ENCODE data around the gene AR. TPM values are rescaled to one million over a fixed set of nuclear protein-coding genes. Genes with fewer than 3 reads are reported as not detected.
"Not testable (repeated sequence)": the region's sequence is repeated elsewhere in the genome, so short reads cannot be mapped to it uniquely, and the experiment has no call there.

The AR gene
- total RNA-seq, 2 experiments from 2014 or later, result not detected

DNA sequence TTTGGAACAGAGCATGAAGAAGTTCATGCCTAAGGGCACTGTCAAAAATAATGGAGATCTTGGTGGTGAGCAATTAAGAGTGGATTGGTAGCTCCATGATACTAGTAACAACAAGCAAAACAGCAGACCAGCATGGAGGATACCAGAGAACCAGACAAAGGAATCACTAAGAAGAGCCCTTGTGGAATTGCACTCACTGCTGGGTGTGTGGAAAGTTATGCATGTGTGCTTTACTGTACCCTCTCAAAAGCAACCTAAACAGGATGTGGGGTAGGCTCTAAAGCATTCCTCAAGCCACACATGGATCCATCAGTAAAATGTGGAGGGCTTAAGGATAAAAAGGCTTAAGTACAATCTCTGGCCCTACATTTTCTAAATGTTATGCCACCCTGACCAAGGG is 69.5 kb downstream of the AR start:
- Mint-ChIP-seq H3K36me3 (ENCODE audit: low read depth) (no peaks in the 10 kb centered on the region), H3K4me1 (ENCODE audit: low read depth) (no peaks in the 10 kb centered on the region), H3K27ac (no peak overlapping the region), H3K9me3 (ENCODE audit: insufficient read depth) (peaks cover 4% of the 10 kb centered on the region), H3K4me3 (no peak overlapping the region), H3K27me3 (ENCODE audit: low read depth) (no peaks in the 10 kb centered on the region)
- ATAC-seq, result no peak
- ChIA-PET CTCF (no interaction called here), POLR2A (no interaction called here)
- DNase-seq, result no peak

DNA sequence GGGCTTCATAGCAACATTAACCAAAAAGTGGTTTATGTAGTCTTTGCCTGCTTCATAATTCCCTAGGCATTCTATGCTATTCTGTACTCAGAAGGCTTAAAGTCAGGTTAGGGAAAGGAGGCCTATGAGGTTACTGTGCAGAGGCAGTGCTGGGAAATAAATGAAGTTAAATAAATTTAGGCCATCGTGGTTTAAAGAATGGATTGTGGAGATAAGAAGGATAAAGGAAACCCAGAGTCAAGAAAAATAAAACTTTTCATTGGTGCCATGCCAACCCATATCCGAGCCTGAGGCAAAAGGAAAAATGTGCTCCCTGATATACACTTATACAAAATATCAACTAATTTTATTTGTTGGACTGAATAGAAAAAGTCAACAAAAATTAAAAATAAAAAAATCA is 70.2 kb downstream of the AR start:
- CTCF ChIA-PET, result no interaction called here
- H3K4me1 Mint-ChIP-seq (ENCODE audit: low read depth), result no peaks in the 10 kb centered on the region
- POLR2A ChIA-PET, result no interaction called here

DNA sequence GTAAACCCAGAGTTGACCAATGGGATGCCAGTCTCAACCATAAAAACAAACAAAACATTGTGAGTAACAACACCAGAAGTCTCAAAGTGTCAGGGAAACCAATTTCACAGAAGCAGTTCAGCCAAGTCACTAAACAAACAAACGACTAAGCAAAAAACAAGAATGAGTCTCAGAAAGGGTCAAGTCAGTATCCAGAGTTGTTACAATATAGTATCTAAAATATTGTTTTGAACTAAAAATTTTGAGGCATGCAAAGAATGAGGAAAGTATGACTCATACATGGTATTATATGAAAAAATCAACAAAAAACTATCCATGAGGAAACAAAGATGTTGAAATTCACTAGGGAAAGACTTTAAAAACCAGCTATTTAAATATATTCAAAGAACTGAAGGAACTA is 70.6 kb downstream of the AR start:
- no peaks in the 10 kb centered on the region for H3K4me1 Mint-ChIP-seq (ENCODE audit: low read depth)
- H3K36me3 Mint-ChIP-seq (ENCODE audit: low read depth), result no peaks in the 10 kb centered on the region
- POLR2A ChIA-PET, result no interaction called here

More for the DNA sequence above, 70.2 kb downstream of the AR start:
- Mint-ChIP-seq H3K36me3 (ENCODE audit: low read depth) (no peaks in the 10 kb centered on the region), H3K27me3 (ENCODE audit: low read depth) (no peaks in the 10 kb centered on the region), H3K27ac (no peak overlapping the region), H3K4me3 (no peak overlapping the region), H3K9me3 (ENCODE audit: insufficient read depth) (peaks cover 4% of the 10 kb centered on the region)
- ATAC-seq (no peak), DNase-seq (no peak)

DNA sequence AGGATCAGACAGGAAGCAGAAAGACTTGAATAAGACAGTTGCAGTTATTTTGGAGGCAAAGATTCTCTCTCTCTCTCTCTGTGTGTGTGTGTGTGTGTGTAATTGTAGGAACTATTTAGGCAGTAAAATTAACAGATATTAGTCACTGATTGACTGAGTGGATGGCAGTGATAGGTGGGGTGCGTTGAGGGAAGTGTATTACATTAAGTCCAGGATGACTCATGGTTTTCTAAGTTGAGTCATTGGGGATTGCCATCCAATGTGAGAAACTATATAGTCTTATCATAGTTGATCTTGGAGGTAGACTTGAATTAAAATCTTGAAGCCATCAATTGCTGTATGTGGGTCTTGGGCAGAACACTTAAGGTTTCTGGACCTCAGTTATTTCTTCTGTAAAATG is 75.4 kb downstream of the AR start:
- ATAC-seq (no peak), DNase-seq (no peak)
- ChIA-PET POLR2A (no interaction called here), CTCF (no interaction called here)
- Mint-ChIP-seq H3K4me1 (ENCODE audit: low read depth) (no peaks in the 10 kb centered on the region), H3K27ac (no peak overlapping the region), H3K4me3 (no peak overlapping the region), H3K27me3 (ENCODE audit: low read depth) (no peaks in the 10 kb centered on the region), H3K36me3 (ENCODE audit: low read depth) (no peaks in the 10 kb centered on the region), H3K9me3 (ENCODE audit: insufficient read depth) (peaks cover 4% of the 10 kb centered on the region)

More for the DNA sequence above, 70.6 kb downstream of the AR start:
- H3K4me3 Mint-ChIP-seq, result no peak overlapping the region
- no peak overlapping the region for H3K27ac Mint-ChIP-seq
- CTCF ChIA-PET, result no interaction called here
- ATAC-seq, result no peak
- DNase-seq, result no peak
- H3K9me3 Mint-ChIP-seq (ENCODE audit: insufficient read depth), result peaks cover 4% of the 10 kb centered on the region
- H3K27me3 Mint-ChIP-seq (ENCODE audit: low read depth), result no peaks in the 10 kb centered on the region

DNA sequence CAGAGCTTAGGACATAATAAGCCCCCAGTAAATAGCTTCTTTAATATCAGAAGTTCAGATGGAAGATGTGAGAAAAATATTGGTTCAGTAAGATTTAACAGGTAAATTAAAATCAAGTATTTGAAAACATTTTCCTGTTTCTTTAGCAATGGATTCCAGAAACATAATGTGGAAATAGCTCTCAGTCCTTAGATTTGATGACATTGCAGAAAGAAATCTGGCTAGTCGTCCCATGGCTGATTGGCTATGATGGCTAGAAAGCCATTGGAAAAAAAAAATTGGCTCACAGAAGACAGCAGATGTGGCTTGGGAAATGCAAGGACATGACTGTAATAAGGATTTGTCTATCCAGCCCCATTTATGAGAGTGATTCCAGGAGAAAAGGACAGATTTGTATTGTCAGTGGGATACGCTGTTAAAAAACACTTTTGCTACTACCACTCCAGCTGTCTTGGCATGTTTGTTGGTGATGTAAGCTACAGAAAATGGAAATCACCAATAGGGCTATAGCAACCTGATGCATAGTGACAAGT is 78.3 kb downstream of the AR start:
- POLR2A ChIA-PET, result no interaction called here
- H3K27me3 Mint-ChIP-seq (ENCODE audit: low read depth), result no peaks in the 10 kb centered on the region
- H3K4me1 Mint-ChIP-seq (ENCODE audit: low read depth), result no peaks in the 10 kb centered on the region

DNA sequence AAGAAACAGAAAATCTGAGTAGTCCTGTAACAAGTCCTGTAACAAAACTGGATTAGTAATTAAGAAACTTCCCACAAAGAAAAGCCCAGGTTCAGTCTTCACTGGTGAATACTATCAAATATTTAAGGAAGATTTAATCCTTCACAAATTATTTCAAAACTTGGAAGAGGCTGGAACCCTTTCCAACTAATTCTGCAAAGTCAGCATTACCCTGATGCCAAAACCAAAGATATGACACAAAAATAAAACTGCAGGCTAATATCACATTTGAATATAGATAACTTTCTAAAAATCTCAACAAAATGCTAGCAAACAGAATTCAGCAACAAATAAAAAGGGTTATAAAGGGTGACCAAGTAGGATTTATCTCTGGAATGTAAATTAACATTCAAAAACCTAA is 80.5 kb downstream of the AR start:
- H3K4me1 Mint-ChIP-seq (ENCODE audit: low read depth), result no peaks in the 10 kb centered on the region
- no peak overlapping the region for H3K4me3 Mint-ChIP-seq
- H3K36me3 Mint-ChIP-seq (ENCODE audit: low read depth), result no peaks in the 10 kb centered on the region
- ChIA-PET CTCF (no interaction called here), POLR2A (no interaction called here)
- ATAC-seq, result no peak
- no peak for DNase-seq
- H3K27me3 Mint-ChIP-seq (ENCODE audit: low read depth), result no peaks in the 10 kb centered on the region
- H3K9me3 Mint-ChIP-seq (ENCODE audit: insufficient read depth), result no peaks in the 10 kb centered on the region
- H3K27ac Mint-ChIP-seq, result no peak overlapping the region

More for the DNA sequence above, 78.3 kb downstream of the AR start:
- H3K4me3 Mint-ChIP-seq, result no peak overlapping the region
- no peak for ATAC-seq
- DNase-seq, result no peak
- peaks cover 4% of the 10 kb centered on the region for H3K9me3 Mint-ChIP-seq (ENCODE audit: insufficient read depth)
- H3K27ac Mint-ChIP-seq, result no peak overlapping the region
- H3K36me3 Mint-ChIP-seq (ENCODE audit: low read depth), result no peaks in the 10 kb centered on the region
- CTCF ChIA-PET, result no interaction called here

DNA sequence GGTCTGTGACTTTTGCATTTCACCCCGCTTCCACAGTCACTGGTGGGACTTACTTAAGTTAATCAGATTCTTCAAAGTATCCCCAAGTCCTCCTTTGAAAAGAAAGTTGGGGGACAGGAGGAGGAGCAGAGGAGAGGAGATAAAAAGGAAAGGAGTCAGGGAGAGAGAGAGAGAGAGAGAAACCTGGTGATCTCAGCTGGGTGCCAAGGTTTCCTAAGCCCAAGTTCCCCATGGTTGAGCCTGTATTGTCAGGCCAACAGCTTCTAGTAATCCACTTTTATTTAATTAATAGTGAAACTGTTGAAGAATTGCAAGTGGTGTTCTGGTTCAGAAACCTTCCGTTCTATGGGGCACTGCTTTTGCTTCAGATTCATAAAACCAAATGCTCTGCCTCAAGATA is 91.6 kb downstream of the AR start:
- no peaks in the 10 kb centered on the region for H3K9me3 Mint-ChIP-seq (ENCODE audit: insufficient read depth)

DNA sequence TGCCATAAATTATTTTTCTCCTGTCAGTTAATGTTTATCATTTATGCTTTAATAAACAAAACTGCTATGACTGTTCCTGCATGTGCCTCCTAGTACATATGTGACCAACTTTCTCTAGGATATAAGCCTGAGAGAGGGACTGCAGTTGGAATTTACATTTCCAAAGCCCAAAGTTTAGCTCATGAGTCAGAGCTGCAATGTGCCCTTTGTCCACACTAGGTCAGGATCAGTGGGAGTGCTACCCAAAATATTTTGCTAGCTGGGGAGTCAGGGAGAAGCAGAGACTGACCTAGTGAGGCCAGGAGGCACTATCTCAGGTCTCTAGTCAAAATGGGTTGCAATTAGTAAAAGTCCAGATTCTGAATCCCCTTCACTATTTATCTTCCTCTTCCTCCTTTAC is 92.7 kb downstream of the AR start:
- Mint-ChIP-seq H3K27me3 (ENCODE audit: low read depth) (no peaks in the 10 kb centered on the region), H3K27ac (no peak overlapping the region), H3K4me1 (ENCODE audit: low read depth) (no peaks in the 10 kb centered on the region), H3K36me3 (ENCODE audit: low read depth) (no peaks in the 10 kb centered on the region), H3K9me3 (ENCODE audit: insufficient read depth) (no peaks in the 10 kb centered on the region), H3K4me3 (no peak overlapping the region)
- ChIA-PET CTCF (no interaction called here), POLR2A (no interaction called here)
- DNase-seq (no peak), ATAC-seq (no peak)

More for the DNA sequence above, 91.6 kb downstream of the AR start:
- ChIA-PET CTCF (no interaction called here), POLR2A (no interaction called here)
- Mint-ChIP-seq H3K27me3 (ENCODE audit: low read depth) (no peaks in the 10 kb centered on the region), H3K4me1 (ENCODE audit: low read depth) (no peaks in the 10 kb centered on the region), H3K36me3 (ENCODE audit: low read depth) (no peaks in the 10 kb centered on the region), H3K27ac (no peak overlapping the region), H3K4me3 (no peak overlapping the region)
- DNase-seq (no peak), ATAC-seq (no peak)

DNA sequence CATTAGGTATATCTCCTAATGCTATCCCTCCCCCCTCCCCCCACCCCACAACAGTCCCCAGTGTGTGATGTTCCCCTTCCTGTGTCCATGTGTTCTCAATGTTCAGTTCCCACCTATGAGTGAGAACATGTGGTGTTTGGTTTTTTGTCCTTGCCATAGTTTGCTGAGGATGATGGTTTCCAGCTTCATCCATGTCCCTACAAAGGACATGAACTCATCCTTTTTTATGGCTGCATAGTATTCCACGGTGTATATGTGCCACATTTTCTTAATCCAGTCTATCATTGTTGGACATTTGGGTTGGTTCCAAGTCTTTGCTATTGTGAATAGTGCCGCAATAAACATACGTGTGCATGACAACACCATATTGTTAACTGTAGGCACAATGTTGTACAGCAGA is 93.5 kb downstream of the AR start:
- H3K27me3 Mint-ChIP-seq (ENCODE audit: low read depth); H3K4me1 Mint-ChIP-seq (ENCODE audit: low read depth); POLR2A ChIA-PET; H3K36me3 Mint-ChIP-seq (ENCODE audit: low read depth); H3K4me3 Mint-ChIP-seq; ATAC-seq; H3K9me3 Mint-ChIP-seq (ENCODE audit: insufficient read depth); DNase-seq; H3K27ac Mint-ChIP-seq; CTCF ChIA-PET: not testable (repeated sequence)

DNA sequence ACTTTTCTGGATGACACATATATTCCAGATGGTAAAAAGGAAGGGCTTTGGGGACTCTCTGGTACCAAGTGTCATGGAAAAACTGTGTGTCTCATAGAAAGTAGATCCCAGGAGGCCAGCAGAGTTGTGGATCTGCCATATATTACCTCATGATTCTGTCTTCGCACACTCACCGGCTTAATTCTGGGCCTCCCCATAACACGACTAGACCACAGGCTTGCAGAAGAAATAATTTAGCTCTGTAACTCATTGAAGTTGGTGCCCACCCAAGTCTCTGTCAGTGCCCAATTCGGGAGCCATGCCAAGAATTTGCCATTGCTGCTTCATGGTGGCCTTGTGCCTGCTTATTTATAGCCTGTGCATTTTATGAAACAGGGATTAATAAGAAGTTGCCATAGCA is 104.5 kb downstream of the AR start:
- Mint-ChIP-seq H3K9me3 (ENCODE audit: insufficient read depth) (no peaks in the 10 kb centered on the region), H3K27me3 (ENCODE audit: low read depth) (no peaks in the 10 kb centered on the region), H3K36me3 (ENCODE audit: low read depth) (no peaks in the 10 kb centered on the region), H3K4me3 (no peak overlapping the region), H3K27ac (no peak overlapping the region), H3K4me1 (ENCODE audit: low read depth) (no peaks in the 10 kb centered on the region)
- DNase-seq, result no peak
- POLR2A ChIA-PET, result no interaction called here
- ATAC-seq, result no peak
- CTCF ChIA-PET, result no interaction called here

DNA sequence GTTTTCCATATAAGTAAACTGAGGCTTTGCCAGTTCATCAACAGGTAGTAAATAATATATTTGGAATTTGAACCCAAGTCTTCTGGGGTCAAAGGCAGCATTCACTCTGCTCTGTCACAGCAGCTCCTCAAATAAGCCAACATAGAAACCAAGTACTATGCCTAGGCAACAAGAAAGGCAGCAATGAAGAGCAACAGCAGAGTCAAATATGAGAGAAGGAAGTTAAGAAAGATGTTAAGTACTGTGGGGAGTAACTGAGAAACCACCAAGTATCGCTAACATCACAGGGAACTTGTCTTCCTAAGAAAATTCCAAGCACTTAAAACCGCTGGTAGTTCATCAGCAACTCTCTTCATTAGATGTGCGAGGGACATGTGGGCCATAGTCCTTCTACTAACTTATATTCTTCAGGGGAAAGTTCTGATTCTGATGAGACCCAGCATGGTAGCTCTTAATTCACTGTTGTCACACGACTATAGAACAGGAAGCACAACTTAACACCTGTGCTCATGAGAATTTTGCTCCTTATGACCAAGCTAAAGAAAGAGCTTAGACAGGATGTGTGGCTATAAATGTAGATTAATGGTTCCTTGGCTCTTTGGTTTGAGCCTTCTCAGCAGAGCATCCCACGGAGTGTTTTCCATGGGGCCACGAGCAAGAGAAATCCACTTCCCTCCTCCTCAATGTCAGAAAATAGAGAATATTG is 107.8 kb downstream of the AR start:
- H3K4me3 Mint-ChIP-seq, result no peak overlapping the region
- no peaks in the 10 kb centered on the region for H3K36me3 Mint-ChIP-seq (ENCODE audit: low read depth)
- POLR2A ChIA-PET, result no interaction called here
- H3K27ac Mint-ChIP-seq, result no peak overlapping the region
- ATAC-seq (no peak), DNase-seq (no peak)
- H3K4me1 Mint-ChIP-seq (ENCODE audit: low read depth), result no peaks in the 10 kb centered on the region
- CTCF ChIA-PET, result no interaction called here
- no peaks in the 10 kb centered on the region for H3K9me3 Mint-ChIP-seq (ENCODE audit: insufficient read depth)
- no peaks in the 10 kb centered on the region for H3K27me3 Mint-ChIP-seq (ENCODE audit: low read depth)

DNA sequence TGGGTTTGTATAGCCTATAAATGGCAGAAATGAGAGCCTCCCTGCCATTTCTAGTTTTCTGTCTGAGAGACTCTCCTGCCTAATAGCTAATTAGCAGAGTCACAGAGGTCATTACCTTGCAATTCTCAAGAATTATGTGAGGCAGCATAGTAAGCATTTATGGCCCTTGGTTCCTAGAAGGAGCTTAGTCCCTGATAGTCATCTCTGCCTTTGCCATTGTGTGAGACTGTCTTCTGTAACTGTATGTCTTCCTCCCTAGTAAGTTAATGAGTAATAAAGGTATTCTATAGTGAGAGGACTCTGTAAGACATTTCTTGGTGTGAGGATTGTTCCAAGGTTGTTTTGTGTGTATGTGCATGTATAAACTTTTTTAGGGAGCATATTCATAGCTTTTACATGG is 108.7 kb downstream of the AR start:
- no peaks in the 10 kb centered on the region for H3K27me3 Mint-ChIP-seq (ENCODE audit: low read depth)
- CTCF ChIA-PET, result no interaction called here
- POLR2A ChIA-PET, result no interaction called here
- H3K4me1 Mint-ChIP-seq (ENCODE audit: low read depth), result no peaks in the 10 kb centered on the region
- ATAC-seq (no peak), DNase-seq (no peak)
- H3K9me3 Mint-ChIP-seq (ENCODE audit: insufficient read depth), result no peaks in the 10 kb centered on the region
- H3K4me3 Mint-ChIP-seq, result no peak overlapping the region
- H3K27ac Mint-ChIP-seq, result no peak overlapping the region
- H3K36me3 Mint-ChIP-seq (ENCODE audit: low read depth), result no peaks in the 10 kb centered on the region

DNA sequence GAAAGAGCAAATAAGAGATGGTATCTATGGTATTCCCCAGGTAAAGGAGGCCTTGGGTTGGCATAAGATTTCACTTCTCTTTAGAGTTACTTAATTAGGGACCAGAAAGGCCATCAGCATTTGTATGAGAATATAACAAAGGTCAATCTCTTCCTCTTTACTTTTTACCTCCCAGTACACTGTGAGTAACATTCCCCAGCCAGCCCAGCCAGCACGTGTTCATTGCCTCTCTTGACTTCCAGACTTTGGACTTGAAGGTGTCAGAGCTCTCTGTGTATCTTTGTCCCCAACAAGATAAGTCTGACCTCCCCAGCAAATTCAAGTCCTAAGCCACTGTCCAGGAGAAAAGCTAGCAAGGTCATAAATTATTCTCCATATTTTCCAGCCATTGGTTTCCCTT is 110.5 kb downstream of the AR start:
- ATAC-seq (no peak), DNase-seq (no peak)
- POLR2A ChIA-PET, result no interaction called here
- no peak overlapping the region for H3K27ac Mint-ChIP-seq
- H3K4me3 Mint-ChIP-seq, result no peak overlapping the region
- CTCF ChIA-PET, result no interaction called here
- no peaks in the 10 kb centered on the region for H3K27me3 Mint-ChIP-seq (ENCODE audit: low read depth)
- no peaks in the 10 kb centered on the region for H3K36me3 Mint-ChIP-seq (ENCODE audit: low read depth)
- no peaks in the 10 kb centered on the region for H3K4me1 Mint-ChIP-seq (ENCODE audit: low read depth)
- H3K9me3 Mint-ChIP-seq (ENCODE audit: insufficient read depth), result no peaks in the 10 kb centered on the region

Data from activated CD8-positive, alpha-beta T cell treated with anti-CD3 and anti-CD28 coated beads, Interleukin-2, amount 10 ng/mL, durations not matched to agents 7 days and 5 days (primary cell).